SW480 (cell line): ENCODE data around the gene PTPRQ.
"Not testable (repeated sequence)": the region's sequence is repeated elsewhere in the genome, so short reads cannot be mapped to it uniquely, and the experiment has no call there.

Experiments used
- DNase-seq: peaks from one replicate; pipeline ENCODE4 v3.0.0-alpha.2; 2016; ENCODE audit warnings: low spot score

The PTPRQ gene, protein sequence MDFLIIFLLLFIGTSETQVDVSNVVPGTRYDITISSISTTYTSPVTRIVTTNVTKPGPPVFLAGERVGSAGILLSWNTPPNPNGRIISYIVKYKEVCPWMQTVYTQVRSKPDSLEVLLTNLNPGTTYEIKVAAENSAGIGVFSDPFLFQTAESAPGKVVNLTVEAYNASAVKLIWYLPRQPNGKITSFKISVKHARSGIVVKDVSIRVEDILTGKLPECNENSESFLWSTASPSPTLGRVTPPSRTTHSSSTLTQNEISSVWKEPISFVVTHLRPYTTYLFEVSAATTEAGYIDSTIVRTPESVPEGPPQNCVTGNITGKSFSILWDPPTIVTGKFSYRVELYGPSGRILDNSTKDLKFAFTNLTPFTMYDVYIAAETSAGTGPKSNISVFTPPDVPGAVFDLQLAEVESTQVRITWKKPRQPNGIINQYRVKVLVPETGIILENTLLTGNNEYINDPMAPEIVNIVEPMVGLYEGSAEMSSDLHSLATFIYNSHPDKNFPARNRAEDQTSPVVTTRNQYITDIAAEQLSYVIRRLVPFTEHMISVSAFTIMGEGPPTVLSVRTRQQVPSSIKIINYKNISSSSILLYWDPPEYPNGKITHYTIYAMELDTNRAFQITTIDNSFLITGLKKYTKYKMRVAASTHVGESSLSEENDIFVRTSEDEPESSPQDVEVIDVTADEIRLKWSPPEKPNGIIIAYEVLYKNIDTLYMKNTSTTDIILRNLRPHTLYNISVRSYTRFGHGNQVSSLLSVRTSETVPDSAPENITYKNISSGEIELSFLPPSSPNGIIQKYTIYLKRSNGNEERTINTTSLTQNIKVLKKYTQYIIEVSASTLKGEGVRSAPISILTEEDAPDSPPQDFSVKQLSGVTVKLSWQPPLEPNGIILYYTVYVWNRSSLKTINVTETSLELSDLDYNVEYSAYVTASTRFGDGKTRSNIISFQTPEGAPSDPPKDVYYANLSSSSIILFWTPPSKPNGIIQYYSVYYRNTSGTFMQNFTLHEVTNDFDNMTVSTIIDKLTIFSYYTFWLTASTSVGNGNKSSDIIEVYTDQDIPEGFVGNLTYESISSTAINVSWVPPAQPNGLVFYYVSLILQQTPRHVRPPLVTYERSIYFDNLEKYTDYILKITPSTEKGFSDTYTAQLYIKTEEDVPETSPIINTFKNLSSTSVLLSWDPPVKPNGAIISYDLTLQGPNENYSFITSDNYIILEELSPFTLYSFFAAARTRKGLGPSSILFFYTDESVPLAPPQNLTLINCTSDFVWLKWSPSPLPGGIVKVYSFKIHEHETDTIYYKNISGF (N-terminal part only)

DNA sequence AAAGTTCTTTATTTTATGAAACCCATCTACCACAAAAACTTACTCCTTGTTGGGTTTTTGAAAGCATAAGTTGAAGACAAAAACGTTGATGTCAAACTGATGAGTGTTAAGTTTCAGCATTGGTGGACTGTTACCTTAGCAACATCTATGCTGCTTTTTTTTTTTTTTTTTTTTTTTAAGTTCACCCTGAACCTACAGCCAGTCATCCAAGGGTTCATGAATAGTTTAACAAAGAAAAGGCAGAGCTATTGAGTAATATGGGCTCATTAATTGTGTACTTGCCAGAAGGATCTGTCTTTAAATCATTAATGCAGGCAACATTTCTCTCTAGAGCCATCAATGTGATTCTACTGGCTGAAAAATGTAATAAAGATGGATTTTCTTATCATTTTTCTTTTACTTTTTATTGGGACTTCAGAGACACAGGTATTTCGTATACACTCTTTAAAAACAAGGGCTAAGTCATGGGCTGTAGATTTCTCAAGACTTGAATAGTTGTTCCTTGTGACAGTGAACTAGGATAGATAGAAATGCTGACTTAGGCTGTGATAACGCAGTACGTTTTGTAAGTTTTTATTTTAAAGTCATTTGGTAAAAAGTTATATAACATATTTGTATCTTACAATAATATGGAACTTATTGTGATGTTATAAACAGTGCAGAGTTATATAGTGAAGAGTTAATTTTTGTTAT lies at the start of gene PTPRQ:
PTPRQ (plus strand) TSS at position 262 of the 693 bp plus-strand sequence; CDS start at position 373, 111 bp downstream.
- DNase-seq = no peak

DNA sequence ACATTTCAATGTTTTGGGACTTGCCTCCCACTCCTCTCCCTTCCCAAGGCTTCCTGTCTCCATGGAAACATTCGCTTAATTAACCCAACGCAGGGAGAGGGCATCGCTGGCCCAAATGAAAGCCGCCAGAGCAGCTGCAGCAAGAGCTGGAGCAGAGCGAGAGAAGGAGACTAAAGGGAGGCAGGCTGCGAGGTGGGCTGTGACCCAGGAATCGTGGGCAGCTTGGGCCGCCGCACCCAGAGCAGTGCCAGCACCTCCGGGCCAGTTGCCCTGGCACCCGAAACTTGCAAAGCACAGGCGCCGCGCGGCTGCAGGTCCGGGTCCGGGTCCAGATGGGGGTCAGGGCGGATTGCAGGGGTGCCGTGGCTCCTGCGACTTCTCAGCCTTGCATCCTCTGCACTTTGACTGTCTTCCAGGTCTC lies 43.5 kb upstream of the PTPRQ start:
- no peak for DNase-seq

DNA sequence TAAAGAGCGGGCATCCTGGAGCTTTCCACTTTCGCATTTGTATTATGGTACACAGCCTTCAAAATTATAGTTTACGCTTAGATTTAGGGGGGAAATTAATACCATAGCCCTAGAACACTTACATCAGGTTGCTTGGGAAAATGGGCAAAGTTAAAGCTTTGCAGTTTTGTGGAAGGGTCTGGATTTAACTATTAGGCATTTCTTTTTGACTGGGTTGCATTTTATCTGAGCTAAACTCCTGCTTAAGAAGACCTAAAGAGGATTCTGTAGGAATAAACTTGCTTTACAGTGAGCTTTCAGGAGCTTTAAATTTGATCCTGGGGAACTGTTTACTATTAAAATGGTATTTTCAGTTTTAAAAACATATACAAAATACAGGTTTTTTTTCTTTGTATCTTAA lies 42.8 kb upstream of the PTPRQ start:
- DNase-seq = no peak

DNA sequence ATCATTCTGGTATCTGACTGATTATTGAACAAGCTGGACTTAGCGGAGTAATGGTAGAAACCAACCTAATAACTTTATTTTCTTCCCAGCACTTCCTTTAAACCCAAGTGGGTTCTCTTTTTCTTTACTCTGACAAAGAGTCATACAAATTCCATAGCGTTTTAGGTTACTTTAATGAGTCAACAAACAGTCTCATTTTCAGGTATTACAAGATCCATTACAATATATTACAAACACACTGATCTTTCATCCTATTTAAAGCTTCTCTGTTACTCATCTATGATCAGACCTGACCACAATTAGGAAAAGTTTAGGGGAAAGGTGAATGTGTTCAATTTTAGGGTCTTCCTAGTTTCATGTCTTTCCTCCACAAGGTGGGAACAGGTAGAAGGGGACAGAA lies 39.4 kb upstream of the PTPRQ start:
- no peak for DNase-seq

DNA sequence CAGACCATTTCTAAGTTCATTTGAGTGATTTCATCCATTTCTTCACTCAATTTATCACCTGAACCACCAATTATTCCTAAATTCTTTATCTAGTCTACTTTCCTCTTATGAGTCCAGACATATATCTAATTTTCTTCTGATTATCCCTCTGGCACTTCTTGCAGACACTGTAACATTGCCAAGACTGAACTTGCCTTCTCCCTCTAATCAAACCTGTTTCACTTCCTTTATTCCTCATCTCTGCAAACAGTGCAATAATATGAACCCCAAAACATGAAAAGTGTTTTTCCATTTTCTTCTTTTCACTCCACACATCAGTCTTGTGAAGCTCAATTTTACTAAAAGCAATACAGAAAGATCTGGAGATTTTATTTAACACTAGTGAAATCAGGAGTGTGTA lies 37.8 kb upstream of the PTPRQ start:
- DNase-seq = no peak

DNA sequence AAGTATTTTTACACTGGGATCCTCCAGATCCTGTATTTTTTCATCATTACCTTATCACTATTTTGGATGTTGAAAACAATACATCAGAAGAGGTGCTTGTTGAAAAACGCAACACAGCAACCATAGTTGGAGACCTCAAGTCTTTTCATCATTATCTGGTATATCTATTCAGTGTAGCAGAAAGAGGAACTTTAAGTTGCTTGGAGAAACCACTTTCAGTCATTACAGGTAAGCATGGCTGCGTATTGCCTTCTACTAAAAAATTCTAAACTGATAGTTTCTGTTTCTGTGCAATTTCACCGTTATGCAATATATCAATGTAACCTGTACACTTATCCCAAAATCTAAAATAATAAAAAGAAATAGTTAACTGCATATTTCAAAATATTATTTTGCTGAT lies 32.2 kb upstream of the PTPRQ start:
- DNase-seq = no peak

DNA sequence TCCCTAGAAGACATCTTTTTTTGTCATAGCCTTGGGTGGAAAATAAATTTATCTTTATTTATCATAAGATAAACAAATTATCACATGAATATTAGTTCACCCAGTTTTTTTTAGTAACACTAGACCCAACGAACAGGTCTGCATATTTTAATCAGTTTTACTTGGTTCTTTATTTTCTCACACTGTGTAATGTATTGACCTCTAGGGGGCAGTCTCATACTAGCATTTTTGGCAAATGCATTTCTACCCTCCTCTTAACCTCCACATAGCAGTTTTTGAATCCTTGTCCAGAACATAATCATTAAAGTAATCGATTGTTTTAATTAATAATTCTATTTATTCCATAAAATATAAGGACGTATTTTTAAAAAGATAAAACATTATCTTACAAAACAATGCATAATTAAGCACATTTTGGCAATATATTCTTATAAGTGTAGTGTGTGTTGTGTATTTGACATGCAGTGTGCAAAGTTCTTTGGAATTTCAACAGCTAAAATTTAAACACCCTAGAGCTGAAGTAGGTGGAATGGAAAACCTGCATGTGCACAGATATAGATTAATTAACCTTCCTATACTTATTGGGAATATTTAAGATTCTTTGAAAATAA lies 31.6 kb upstream of the PTPRQ start:
- peak; percentile 53 for DNase-seq

DNA sequence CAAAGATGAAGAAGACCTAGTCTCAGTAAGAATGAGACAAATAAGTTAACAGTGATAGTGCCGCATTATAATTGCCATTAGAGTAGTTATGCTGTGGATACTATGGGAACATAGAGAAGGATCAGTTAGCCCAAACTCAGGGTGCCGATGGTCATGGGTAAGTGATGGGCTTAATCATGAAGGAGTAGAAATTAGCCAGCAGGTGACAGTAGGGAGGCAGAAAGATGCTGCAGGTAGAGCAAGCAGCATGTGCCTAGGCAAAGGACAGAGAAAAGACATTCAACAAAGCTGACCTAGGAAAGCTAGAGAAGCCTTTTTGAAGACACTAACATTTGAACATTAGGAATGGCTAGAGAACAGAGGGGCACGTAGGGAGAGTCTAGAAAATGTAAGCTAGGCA lies 30.6 kb upstream of the PTPRQ start:
- DNase-seq = no peak

DNA sequence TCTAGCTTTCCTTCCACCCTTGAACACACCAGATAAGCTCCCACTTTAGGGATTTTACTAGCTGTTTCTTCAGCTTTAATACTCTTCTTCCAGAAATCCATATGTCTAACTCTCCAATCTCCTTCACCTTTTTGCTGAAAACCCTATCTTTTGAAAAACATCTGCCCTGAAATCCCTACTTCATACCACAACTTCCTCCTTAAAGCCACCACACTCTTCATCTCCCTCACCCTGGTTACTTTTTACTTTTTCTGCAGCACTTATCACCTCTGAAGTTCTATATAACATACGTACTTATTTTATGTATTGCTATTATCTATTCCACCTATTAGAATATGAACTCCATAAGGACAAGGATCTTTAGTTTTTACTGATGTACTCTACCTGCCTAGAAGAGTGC lies 28.6 kb upstream of the PTPRQ start:
- DNase-seq = no peak

DNA sequence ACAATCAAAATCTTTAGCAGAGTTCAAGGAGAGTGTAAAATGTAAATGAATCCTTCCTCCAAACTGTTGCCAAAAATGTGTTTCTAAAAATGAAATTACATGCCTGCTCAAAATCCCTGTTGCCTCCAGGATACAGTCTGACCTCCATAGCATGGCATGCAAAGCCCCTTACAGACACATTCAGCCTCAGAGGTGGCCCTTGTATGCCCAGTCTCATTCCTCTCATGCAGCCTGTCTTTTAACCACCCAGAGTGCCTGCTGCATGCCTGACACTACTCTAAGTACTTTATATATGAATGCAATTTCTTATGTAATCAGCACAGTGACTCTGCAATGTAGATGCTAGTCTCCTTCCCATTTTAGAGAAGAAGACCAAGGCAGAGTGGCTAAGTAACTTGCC lies 24.4 kb upstream of the PTPRQ start:
- DNase-seq = no peak

DNA sequence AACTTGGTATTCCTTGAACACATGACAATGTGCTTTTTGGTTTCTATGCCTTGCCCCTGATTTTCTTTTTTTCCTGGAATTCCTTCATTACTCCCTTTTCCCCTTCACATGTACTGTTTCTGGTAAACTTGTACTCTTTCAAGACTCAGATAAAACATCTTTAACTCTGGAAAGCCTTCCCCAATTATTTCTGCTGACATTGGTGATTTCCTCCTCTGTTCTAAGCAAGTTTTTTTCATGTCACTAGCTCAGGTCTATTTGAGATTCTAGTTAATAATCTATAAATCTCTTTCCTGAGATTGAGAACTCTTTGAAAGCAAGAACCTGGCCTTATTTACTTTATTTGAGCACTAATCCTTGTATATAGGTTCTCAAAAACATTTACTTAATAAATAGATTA lies 24.0 kb upstream of the PTPRQ start:
- no peak for DNase-seq

DNA sequence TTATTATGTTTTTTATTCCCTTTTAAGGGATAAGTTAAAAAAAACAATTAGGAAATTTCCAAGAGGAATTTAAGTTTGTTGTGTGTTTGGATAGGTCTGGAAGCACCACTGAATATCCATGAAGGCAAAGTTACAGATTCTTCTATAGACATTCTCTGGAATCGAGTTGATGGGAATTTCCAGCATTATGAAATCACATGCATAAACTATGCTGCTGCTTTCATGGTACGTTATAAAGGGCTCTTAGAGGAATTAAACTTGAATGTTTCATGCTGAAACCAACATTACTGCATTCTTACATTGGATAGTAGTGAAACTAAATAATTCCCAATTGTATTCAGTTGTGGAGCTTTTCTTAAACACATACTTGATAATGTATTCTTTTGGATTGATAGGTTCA lies 21.5 kb upstream of the PTPRQ start:
- DNase-seq = no peak

DNA sequence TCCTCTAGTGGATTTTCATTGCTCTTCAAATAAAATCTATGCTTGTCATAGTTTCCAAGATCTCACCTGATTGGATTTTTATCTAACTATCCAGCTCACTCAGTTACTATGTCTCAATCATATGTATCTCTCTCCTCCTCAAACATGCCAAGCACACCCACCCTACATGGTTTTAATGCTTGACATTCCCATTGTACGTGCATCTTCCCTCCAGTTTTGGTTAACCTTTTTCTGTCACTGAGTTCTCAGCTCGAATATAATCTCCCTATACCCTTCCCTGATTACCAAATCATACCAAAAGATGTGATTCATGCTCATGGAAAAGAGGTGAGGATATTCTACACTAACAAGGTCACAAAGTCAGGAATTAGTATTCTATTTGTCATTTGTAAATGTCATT lies 12.0 kb upstream of the PTPRQ start:
- no peak for DNase-seq

DNA sequence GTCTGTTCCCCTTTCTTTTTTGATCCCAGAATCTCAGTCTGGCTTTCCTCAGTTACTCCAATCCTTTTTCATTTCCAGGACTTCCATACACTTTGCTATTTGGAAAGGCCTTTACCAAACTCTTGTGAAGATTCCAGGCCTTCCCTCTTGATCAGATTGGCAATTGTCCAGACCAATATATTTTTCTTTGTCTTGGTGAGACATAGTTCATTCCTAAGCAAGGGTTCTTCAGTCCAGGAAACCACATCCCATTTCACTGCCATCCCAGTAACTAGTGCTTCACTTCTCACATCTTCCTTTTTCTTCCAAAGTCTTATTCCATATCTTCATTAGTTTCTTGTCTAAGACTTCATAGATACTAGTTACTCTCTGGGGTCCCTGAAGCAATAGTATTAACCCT lies 2.1 kb upstream of the PTPRQ start:
- no peak for DNase-seq

DNA sequence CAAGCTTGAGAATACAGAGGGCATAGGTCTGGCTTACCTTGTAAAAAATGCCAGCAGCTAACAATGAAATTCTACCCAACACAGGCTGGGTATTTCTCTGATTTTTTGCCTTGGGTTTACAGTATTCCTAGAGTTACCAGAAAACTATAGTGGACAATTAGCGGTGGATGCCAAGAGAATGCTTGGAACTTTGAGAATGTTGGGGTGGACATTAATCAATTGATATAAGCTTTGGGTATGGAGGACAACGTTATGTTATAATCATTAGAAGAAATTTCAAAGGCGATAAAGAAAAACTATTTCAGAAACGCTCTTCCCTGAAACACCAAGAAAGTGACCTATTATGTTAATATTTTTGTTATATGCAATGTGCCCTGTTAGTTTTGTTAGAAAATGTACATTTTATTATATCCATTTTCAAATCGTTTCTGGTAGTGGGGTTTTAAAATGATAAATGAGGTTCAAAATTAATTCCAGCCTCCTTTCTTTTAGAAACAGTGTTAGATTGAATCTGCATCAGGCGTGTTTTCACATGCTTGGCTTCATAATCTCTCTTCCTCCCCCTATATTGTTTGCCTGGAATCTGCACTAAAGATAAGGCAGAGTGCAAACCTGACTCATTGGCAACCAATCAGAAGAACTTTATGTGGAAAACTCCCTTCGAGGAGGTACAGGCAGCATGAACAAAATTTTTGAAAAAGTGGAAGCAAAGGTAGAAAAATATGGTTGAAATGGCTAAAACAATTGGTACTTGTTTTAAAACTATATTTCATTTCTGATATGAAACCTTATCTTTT lies 1.4 kb upstream of the PTPRQ start:
- no peak for DNase-seq

DNA sequence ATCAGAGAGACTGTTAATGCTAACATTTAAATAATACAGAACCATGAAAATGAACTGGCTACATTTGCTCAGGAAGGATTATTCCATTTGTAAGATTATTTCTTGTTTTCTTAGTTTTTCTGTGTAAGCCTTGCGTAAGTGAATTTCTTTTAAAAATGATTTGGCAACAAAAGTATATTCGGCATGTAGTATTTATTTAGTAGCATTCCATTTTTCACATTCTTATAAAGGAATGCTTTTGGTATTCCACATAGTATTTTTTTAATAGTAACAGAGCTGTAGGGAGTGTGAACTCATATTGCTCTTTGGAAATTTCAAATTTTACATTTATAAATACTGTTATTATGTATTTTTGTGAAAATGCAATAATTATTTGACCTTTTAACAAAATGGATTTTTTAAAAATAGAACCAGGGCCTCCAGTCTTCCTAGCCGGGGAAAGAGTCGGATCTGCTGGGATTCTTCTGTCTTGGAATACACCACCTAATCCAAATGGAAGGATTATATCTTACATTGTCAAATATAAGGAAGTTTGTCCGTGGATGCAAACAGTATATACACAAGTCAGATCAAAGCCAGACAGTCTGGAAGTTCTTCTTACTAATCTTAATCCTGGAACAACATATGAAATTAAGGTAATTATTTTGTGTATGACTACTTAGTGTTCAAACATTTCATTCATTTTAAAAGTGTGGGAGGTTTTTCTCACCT lies 1.2 kb downstream of the PTPRQ start:
- DNase-seq = no peak

DNA sequence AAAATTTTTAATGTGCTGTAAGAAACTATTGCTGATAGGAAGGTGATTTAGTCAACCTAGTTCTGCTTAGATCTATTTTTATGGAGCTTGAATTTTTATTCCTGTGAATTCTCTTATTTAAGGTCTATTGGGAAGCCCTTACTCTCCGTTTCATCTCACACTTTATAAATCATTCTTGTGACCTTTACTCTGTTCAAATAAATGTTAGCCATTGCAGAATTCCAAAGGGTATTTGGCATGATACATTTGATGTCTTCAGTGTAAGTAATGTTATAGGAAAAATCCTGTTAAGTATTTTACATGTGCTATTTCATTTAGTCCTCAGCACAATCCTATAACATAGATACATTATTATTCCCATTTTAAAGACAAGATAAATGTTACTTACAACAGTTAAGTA lies 12.5 kb downstream of the PTPRQ start:
- no peak for DNase-seq

DNA sequence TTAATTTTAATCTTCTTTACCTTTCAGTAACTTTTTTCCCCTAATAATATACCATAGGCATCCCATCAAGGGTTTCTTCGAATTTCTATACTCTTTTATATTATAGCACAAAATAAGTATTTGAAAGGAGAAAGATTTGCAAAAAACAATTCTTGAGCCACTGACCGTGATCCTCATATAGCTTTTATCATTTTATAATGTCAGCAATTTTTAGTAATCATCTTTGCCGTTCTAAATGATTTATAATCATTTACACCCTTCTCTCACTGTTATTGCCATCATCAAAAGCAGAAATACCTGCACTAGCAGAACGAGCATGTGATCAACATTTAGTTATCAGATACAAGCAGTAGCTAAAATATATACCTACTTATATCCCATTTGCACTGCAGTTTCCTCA lies 16.9 kb downstream of the PTPRQ start:
- DNase-seq = no peak

DNA sequence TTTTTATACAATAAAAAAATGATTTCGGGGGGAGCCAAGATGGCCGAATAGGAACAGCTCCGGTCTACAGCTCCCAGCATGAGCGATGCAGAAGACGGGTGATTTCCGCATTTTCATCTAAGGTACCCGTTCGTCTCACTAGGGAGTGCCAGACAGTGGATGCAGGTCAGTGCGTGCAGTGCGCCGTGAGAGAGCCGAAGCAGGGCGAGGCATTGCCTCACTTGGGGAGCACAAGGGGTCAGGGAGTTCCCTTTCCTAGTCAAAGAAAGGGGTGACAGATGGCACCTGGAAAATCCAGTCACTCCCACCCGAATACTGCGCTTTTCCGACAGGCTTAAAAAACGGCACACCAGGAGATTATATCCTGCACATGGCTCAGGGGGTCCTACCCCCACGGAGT lies 17.8 kb downstream of the PTPRQ start:
- not testable (repeated sequence) for DNase-seq

DNA sequence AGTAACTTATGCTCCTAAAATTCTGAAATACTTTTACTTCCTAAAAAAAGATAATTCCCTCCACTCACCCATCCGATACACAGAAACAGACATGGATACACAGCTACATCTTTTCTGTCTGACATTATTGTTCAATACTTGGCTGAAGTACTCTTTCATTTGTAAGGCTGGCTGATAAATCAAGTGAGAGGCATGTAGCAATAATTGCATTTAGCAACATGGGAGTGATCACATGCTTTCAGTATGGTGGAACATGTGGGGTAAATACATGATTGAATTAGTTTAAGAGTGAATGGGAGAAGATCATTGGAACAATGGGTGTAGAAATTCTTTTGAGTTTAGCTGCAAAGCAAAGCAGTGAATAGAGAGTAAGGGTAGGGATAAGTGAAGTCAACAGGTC lies 25.6 kb downstream of the PTPRQ start:
- no peak for DNase-seq
